Hepatocyte (in vitro differentiated cells): ENCODE measurements around the gene HMGXB4.

ENCODE experiments used
- CTCF ChIP-seq: fragments of 200-600 bp; sonication (generic); IDR thresholded peaks from 2 replicates; pipeline ENCODE4 v1.5.1; 2016; ENCODE audit warnings: antibody characterized with exemption, mild to moderate bottlenecking; ENCODE audit not compliant: poor library complexity
- EZH2 ChIP-seq: fragments of 200-600 bp; sonication (generic); IDR thresholded peaks from 2 replicates; pipeline ENCODE4 v1.6.1; 2016; ENCODE audit warnings: antibody characterized with exemption, mild to moderate bottlenecking, borderline replicate concordance
- EZH2phosphoT487 ChIP-seq: fragments of 200-600 bp; sonication (generic); IDR thresholded peaks from one replicate; pipeline ENCODE4 v1.6.1; 2018; ENCODE audit warnings: antibody characterized with exemption, mild to moderate bottlenecking, low read depth, moderate library complexity; ENCODE audit not compliant: unreplicated experiment, severe bottlenecking

- TF ChIP-seq CTCF (no peak), EZH2 (no peak), EZH2phosphoT487 (no peak)
Observed at GRCh38 chr22:35327690-35328471, 70.6 kb downstream of the HMGXB4 start.
